ENCODE measurements around the gene IDH3G. TPM values are rescaled to one million over a fixed set of nuclear protein-coding genes. Genes with fewer than 3 reads are reported as not detected.

Gene IDH3G
- total and polyA plus RNA-seq, 2 of the 8 experiments (the other 6 are each of a cell fraction or from before 2014, with no cell fraction given), result 39.4 to 66.7 TPM

- TF ChIP-seq USF2 (IDR thresholded peaks at IDR 0.05; ENCODE audit: low read length) (no peak), POLR2A (IDR thresholded peaks at IDR 0.05; ENCODE audit: control extremely low read depth in 1 of 2, low read depth in 2 of 2, low read length in 2 of 2) (no peak), FOSL1 (IDR thresholded peaks at IDR 0.05; ENCODE audit: insufficient read depth, low read depth, low read length) (no peak), JUN (IDR thresholded peaks at IDR 0.05; ENCODE audit: low read depth, low read length) (no peak), POU5F1 (IDR thresholded peaks at IDR 0.05; ENCODE audit: low read depth, low read length) (no peak)
Measured at GRCh38 chrX:153761863-153762262, 32.3 kb downstream of the IDH3G start (continued).

Measured in H1 (cell line).